Neural crest cell (in vitro differentiated cells): ENCODE measurements around the gene PTPRK. TPM values are rescaled to one million over a fixed set of nuclear protein-coding genes. Genes with fewer than 3 reads are reported as not detected.
A peak's percentile ranks its signal among the peaks of the same experiment; 100 is the strongest.

ENCODE experiments used
- DNase-seq: peaks from one replicate; pipeline ENCODE4 v3.0.0; 2021; ENCODE audit warnings: low read depth, mixed read lengths, low spot score
- H3K27ac Mint-ChIP-seq: one replicate; pipeline ENCODE4 v1.8.0; 2021; ENCODE audit warnings: mild to moderate bottlenecking, mixed read lengths; ENCODE audit not compliant: unreplicated experiment
- H3K27me3 Mint-ChIP-seq: 2 replicates; pipeline ENCODE4 v1.8.0; 2021; ENCODE audit warnings: low read depth, mild to moderate bottlenecking, mixed read lengths
- H3K36me3 Mint-ChIP-seq: 2 replicates; pipeline ENCODE4 v1.8.0; 2021; ENCODE audit warnings: low read depth, mild to moderate bottlenecking, mixed read lengths
- H3K4me1 Mint-ChIP-seq: 2 replicates; pipeline ENCODE4 v1.8.0; 2021; ENCODE audit warnings: mixed read lengths
- H3K4me3 Mint-ChIP-seq: one replicate; pipeline ENCODE4 v1.8.0; 2021; ENCODE audit warnings: mild to moderate bottlenecking, mixed read lengths
- H3K9me3 Mint-ChIP-seq: 2 replicates; pipeline ENCODE4 v1.8.0; 2021; ENCODE audit warnings: mixed read lengths
- CTCF ChIP-seq: fragments of 200-600 bp; sonication (generic); conservative IDR thresholded peaks from 2 replicates; pipeline ENCODE4 v1.5.0; 2021; ENCODE audit warnings: antibody characterized with exemption, mild to moderate bottlenecking
- total RNA-seq: library from RNA; stranded (reverse); gene quantifications from 2 replicates; pipeline ENCODE4 v1.2.1, GENCODE V29; 2021

The PTPRK gene
- total RNA-seq, 1 donor from 2014 or later: 30.8 TPM

GRCh38 chr6:127939442-127940066, 580.8 kb downstream of the PTPRK start:
- Mint-ChIP-seq H3K27ac (peak overlapping the region; percentile 51), H3K27me3 (no peaks in the 10 kb centered on the region), H3K36me3 (no peaks in the 10 kb centered on the region), H3K4me3 (no peak overlapping the region), H3K9me3 (peaks cover 2% of the 10 kb centered on the region), H3K4me1 (peaks cover 11% of the 10 kb centered on the region)
- TF ChIP-seq CTCF: no peak
- no peak for DNase-seq

- no peak for DNase-seq
- no peaks in the 10 kb centered on the region for H3K27me3 Mint-ChIP-seq
- H3K4me1 Mint-ChIP-seq: peaks cover 11% of the 10 kb centered on the region
- H3K4me3 Mint-ChIP-seq: no peak overlapping the region
- no peak overlapping the region for H3K27ac Mint-ChIP-seq
- H3K36me3 Mint-ChIP-seq: no peaks in the 10 kb centered on the region
- TF ChIP-seq CTCF: no peak
- H3K9me3 Mint-ChIP-seq: peaks cover 2% of the 10 kb centered on the region
Measured at GRCh38 chr6:127938701-127939100, 581.7 kb downstream of the PTPRK start.

- H3K27me3 Mint-ChIP-seq: no peaks in the 10 kb centered on the region
- no peak overlapping the region for H3K27ac Mint-ChIP-seq
- DNase-seq: no peak
- H3K36me3 Mint-ChIP-seq: peaks cover 4% of the 10 kb centered on the region
- no peak overlapping the region for H3K4me3 Mint-ChIP-seq
- H3K4me1 Mint-ChIP-seq: peaks cover 11% of the 10 kb centered on the region
- peaks cover 5% of the 10 kb centered on the region for H3K9me3 Mint-ChIP-seq
- no peak for TF ChIP-seq CTCF
Measured at GRCh38 chr6:127937747-127938146, 582.7 kb downstream of the PTPRK start.

- H3K36me3 Mint-ChIP-seq: peaks cover 4% of the 10 kb centered on the region
- no peak for TF ChIP-seq CTCF
- H3K27me3 Mint-ChIP-seq: no peaks in the 10 kb centered on the region
- no peak overlapping the region for H3K27ac Mint-ChIP-seq
- no peak for DNase-seq
- peaks cover 11% of the 10 kb centered on the region for H3K4me1 Mint-ChIP-seq
- H3K4me3 Mint-ChIP-seq: no peak overlapping the region
- peaks cover 5% of the 10 kb centered on the region for H3K9me3 Mint-ChIP-seq
Measured at GRCh38 chr6:127937102-127937501, 583.3 kb downstream of the PTPRK start.

- Mint-ChIP-seq H3K4me3 (no peak overlapping the region), H3K27ac (no peak overlapping the region), H3K4me1 (peaks cover 11% of the 10 kb centered on the region), H3K27me3 (no peaks in the 10 kb centered on the region), H3K9me3 (peaks cover 5% of the 10 kb centered on the region), H3K36me3 (peaks cover 4% of the 10 kb centered on the region)
- DNase-seq: no peak
- no peak for TF ChIP-seq CTCF
Measured at GRCh38 chr6:127934956-127935355, 585.4 kb downstream of the PTPRK start.
